Upper lobe of right lung (tissue), 1 donor: Measurements from ENCODE around the gene STARD10. TPM values are rescaled to one million over a fixed set of nuclear protein-coding genes. Genes with fewer than 3 reads are reported as not detected.

Experiments used
- ATAC-seq: fragments of 200-7000 bp; cut with Tn5 transposase; one replicate; pipeline ENCODE4 v1.9.1; 2020; ENCODE audit warnings: mild to moderate bottlenecking, moderate library complexity
- DNase-seq: peaks from one replicate; pipeline ENCODE4 v3.0.0-alpha.2; 2020
- H3K27ac ChIP-seq: fragments of 200-600 bp; one replicate; pipeline ENCODE4 v1.8.0; 2022
- H3K27me3 ChIP-seq: fragments of 200-600 bp; one replicate; pipeline ENCODE4 v1.8.0; 2022; ENCODE audit warnings: mild to moderate bottlenecking
- H3K36me3 ChIP-seq: fragments of 200-600 bp; one replicate; pipeline ENCODE4 v1.8.0; 2022
- H3K4me1 ChIP-seq: fragments of 200-600 bp; one replicate; pipeline ENCODE4 v1.8.0; 2022
- H3K4me3 ChIP-seq: fragments of 200-600 bp; one replicate; pipeline ENCODE4 v1.8.0; 2022; ENCODE audit warnings: mild to moderate bottlenecking
- H3K9me3 ChIP-seq: fragments of 200-600 bp; one replicate; pipeline ENCODE4 v1.8.0; 2022
- CTCF ChIP-seq: fragments of 200-600 bp; IDR thresholded peaks from one replicate; pipeline ENCODE4 v1.8.0; 2022; ENCODE audit warnings: antibody characterized with exemption
- intact Hi-C: fragments of 100-400 bp; cut with DNase I; formaldehyde crosslinking; loops from one replicate; pipeline ENCODE4 v1.11.0; 2022
- total RNA-seq: library from RNA; stranded (reverse); fragmentation: NEBNext Ultra II Directional; extraction: Animal tissue kit (Norgen Biotek cat#: 25700); gene quantifications from one replicate; pipeline ENCODE4 v1.2.1, GENCODE V29; 2021
- donor health status: DM: no; HTN: yes; CAD: no; lungs with severe emphysema.

STARD10 gene
- total RNA-seq, 1 donor from 2014 or later, result 116 TPM

DNA sequence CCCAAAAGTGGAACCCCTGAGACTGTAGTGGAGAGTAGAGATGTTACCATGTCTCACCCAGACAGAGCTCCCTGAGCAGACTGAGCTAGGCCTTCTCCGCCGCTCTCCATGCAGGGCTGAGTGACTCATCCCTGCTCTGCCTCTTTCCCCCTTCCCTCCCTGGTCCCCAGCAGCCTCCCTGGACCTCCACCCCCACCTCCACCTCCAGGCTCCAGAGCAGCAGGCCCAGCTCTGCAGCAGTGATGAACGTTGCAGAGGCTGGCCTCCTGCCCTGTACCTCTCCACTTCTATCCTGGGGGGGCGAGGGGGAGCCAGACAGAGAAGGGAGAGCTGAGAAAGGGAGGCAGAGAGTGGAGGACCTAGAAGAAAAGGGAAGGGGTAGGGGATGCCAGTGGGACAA, 22.3 kb downstream of the STARD10 start:
- H3K4me1 ChIP-seq, result peaks cover under 1% of the 10 kb centered on the region
- no peak for ATAC-seq
- no peak overlapping the region for H3K4me3 ChIP-seq
- no peaks in the 10 kb centered on the region for H3K36me3 ChIP-seq
- no peak overlapping the region for H3K27ac ChIP-seq
- DNase-seq, result no peak
- TF ChIP-seq CTCF, result no peak
- intact Hi-C loops, result no loop called here
- H3K9me3 ChIP-seq, result no peaks in the 10 kb centered on the region
- H3K27me3 ChIP-seq, result no peaks in the 10 kb centered on the region

- no peaks in the 10 kb centered on the region for H3K36me3 ChIP-seq
- no peaks in the 10 kb centered on the region for H3K9me3 ChIP-seq
- no peak for ATAC-seq
- intact Hi-C loops, result no loop called here
- no peak for TF ChIP-seq CTCF
- no peak for DNase-seq
- H3K4me1 ChIP-seq, result no peaks in the 10 kb centered on the region
- no peaks in the 10 kb centered on the region for H3K27me3 ChIP-seq
- H3K27ac ChIP-seq, result no peak overlapping the region
- no peak overlapping the region for H3K4me3 ChIP-seq
Measured at GRCh38 chr11:72770799-72771198, 23.0 kb downstream of the STARD10 start.

DNA sequence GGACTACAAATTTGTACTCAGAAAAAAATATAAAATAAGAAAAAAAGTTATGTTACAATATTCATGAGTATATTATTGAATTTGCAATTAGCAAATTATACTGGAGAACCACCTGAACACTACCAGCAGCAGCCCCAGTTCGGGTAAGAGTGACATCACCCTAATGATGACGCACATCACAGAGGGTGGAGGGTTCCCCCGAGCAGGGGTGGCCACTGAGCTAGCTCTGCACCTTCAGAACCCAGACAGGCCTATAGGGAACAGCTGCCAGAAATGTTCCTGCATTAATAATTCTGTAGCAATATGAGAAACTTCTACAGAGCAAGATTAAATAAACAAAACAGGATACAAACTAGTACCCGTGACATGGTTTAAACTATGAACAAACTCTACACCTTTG, 24.2 kb downstream of the STARD10 start:
- Histone ChIP-seq H3K27me3 (no peaks in the 10 kb centered on the region), H3K9me3 (no peaks in the 10 kb centered on the region), H3K4me3 (no peak overlapping the region), H3K27ac (no peak overlapping the region), H3K4me1 (no peaks in the 10 kb centered on the region), H3K36me3 (no peaks in the 10 kb centered on the region)
- DNase-seq, result no peak
- intact Hi-C loops, result no loop called here
- no peak for ATAC-seq
- TF ChIP-seq CTCF, result no peak

DNA sequence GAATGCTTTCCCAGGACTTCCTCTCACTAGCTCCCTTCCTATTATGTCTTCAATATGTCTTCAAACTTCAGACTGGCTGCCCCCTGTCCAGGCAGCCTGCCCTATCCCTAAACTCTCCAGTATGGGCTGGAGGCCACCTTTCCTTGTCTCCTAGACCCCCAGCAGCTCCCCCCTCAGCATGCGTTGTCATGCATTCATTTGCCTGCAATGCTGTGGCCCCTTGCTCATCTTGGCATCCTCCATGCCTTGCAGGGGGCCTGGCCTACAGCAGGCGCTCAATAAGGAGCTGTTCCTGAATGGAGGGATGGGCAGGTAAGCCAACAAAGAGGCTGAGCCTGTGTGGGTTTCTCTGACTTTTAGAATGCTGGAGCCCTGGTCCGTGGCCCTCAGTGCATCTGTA, 25.3 kb downstream of the STARD10 start:
- ATAC-seq (no peak), DNase-seq (no peak)
- no peak for TF ChIP-seq CTCF
- H3K9me3 ChIP-seq, result no peaks in the 10 kb centered on the region
- no peaks in the 10 kb centered on the region for H3K27me3 ChIP-seq
- no peak overlapping the region for H3K27ac ChIP-seq
- H3K4me1 ChIP-seq, result peaks cover 5% of the 10 kb centered on the region
- no peaks in the 10 kb centered on the region for H3K36me3 ChIP-seq
- intact Hi-C loops, result no loop called here
- H3K4me3 ChIP-seq, result no peak overlapping the region

DNA sequence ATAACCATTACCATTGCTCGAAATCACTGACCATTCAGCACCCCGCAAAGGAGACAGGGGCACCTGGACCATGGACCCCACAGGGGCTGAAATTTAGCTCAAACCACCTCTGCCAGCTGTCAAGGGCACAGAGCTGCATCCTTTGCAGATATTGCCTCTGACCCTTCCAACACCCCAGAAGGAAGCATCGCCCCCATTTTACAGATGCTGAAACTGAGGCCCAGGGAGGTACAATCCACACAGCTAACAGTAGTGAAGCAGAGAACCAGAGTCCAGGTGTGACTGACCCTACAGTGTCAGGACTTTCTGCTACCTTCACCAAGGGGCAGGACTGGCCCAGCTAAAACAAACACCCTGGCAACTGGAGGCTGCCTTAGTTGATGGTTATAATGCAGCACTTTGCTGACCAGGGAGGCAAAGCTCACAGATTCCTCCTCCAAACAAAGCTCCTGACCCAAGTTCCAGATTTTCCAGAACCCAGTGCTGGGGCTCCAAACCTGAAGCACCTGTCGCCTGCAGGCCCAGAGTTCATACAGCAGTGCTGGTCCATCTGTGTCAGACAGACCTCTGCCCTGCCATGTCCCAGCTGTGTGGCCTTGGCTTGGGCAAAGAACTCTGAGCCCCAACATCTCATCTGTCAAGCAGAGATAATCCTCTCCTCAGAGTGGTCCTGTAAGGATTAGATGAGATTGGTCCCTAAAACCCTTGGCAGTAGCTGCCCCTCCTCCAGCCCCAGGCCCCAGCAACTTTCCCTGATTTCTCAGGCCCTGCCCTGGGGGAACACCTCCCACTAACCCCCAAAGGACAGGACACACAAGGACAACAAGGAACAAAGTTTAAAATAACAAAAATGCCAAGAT, 26.4 kb downstream of the STARD10 start:
- ATAC-seq (no peak), DNase-seq (no peak)
- no peaks in the 10 kb centered on the region for H3K9me3 ChIP-seq
- H3K36me3 ChIP-seq, result no peaks in the 10 kb centered on the region
- peaks cover 5% of the 10 kb centered on the region for H3K4me1 ChIP-seq
- H3K27ac ChIP-seq, result no peak overlapping the region
- no peak overlapping the region for H3K4me3 ChIP-seq
- no peak for TF ChIP-seq CTCF
- no peaks in the 10 kb centered on the region for H3K27me3 ChIP-seq
- intact Hi-C loops, result no loop called here
